Activated CD4-positive, alpha-beta T cell treated with anti-CD3 and anti-CD28 coated beads, Interleukin-2, amount 50 U/mL, for 48 hours (primary cell): ENCODE data around the gene DES.

Experiments
- DNase-seq, 2 experiments: peaks; one replicate each; pipeline ENCODE4 v3.0.0-alpha.2; 2020

DES gene

GRCh38 chr2:219459460-219460311 lies 41.5 kb downstream of the DES start:
- DNase-seq, result peak; percentile 44 to 52

DNA sequence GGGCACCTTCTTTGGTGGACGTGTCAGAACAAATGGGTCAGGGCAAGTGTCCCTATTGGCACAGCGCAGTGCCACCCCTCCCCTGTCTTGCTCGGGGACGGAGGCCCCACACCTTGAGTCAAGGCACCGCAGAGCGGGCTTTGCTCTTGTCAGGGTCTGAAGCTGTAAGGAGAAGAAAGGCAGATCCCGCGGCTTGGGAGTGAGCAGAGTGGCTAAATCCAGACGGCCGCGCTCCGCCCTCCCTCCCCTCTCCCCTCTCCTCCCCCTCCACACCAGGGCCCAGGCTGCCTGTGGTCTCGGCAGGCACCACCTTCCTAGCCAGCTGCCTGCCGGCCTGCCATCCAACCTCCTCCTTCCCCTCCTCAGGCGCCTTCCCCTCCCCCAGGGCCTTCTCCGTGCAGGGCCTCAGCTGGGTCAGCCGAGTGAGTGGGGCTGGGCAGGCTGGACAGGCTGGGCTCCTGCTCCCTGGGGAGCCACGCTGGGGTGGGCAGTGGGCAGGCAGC lies 42.3 kb downstream of the DES start:
- DNase-seq, result no peak

DNA sequence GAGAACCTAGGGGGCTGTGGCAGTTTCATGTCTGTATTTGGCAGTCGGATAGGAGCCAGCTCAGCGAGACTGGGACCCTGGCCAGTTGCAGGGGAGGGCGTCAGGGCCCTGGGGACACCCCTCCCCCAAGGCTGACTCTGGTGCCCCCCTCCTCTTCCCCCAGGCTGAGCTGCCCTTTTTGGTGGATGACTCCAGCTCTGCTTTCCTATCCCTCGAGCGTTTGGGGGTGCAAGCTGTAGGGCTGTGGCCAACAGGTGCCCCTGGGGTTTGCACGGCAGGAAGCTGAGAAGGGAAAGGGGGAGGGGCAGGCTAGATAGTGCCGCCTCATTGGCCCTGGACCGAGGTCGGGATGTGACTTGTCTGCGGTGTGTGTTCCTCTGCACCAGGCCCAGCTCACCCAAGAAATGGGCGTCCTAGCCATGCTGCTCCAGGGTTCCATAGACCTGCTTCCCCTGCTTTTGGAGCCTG lies 42.9 kb downstream of the DES start:
- no peak for DNase-seq

GRCh38 chr2:219461669-219462068 lies 43.5 kb downstream of the DES start:
- DNase-seq, result no peak

- DNase-seq, result no peak
These were observed 44.2 kb downstream of the DES start for GRCh38 chr2:219462349-219462748.

GRCh38 chr2:219464286-219465032 lies 46.3 kb downstream of the DES start:
- DNase-seq, result no peak

DNA sequence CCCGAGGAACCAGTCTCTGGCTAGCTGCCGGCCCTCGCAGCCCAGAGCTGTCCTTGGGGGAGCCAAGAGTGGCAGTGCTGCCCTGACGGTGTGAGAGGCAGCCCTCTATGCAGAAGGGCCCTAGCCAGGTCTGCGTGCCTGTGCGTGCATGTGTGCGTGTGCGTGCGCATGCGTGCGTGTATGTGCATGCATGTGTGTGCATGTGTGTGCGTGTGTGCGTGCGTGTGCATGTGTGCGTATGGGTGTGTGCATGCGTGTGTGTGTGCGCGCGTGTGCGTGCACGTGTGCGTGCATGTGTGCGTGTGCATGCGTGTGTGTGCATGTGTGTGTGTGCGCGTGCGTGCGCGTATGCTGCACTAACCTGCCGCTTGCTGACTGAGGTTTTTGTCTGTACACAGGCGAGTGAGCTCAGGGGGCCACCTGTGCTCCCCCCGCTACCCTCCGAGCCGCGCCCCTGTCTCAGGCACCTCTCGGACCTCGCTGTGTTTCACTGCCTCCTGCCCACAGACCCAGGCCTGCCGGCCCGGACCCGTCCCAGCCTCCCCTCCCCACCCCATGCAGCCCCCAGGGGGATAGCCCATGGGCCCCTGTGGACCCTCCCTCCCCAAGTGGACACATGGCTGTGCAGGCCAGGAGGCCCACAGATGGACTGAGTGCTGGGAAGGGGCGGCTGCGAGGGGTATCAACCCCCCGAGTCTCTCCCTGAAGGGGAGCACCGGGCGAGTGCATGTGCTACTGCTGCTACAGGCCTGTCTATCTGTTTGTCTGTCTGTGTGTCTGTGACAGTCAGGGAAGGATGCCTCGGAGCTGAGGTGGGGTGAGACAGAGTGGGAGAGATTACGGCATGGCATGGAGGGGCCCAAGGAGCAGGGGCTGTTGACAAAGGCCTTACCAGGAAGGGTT lies 47.7 kb downstream of the DES start:
- DNase-seq, result no peak

DNA sequence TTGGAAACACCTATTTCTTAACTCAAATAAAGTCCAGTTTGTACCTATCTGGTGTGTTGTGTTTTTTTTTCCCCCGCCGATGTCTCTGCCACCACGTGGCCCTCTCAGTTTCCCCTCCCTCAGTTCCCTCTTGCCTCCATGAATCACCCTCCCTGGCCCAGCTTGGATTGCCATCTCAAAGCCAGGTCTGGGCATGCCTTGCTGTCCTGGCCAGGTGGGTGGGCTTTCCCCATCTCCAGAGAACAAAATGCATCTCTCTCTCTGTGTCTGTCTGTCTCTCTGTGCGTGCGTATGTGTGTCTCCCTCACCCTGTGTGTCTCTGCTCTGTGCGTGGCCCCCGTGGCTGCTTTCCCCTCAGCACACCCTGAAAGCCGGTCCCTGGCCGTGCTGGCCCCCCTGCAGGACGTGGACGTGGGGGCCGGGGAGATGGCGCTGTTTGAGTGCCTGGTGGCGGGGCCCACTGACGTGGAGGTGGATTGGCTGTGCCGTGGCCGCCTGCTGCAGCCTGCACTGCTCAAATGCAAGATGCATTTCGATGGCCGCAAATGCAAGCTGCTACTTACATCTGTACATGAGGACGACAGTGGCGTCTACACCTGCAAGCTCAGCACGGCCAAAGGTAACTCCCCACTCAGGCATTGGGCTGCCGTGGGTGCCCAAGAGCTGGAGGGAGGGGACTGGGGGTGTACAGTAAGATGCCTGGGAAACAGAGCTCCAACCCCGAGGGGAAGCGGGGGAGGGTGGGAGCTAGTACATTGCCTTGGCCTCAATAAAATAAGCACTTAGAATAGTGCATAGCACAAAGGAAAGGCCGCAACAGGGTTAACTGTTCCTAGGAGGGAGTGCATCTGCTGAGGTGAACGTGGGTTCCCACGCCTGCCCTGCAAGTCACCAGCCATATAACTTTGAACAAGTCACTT lies 48.9 kb downstream of the DES start:
- no peak for DNase-seq

- DNase-seq, result no peak
These were observed 49.5 kb downstream of the DES start for GRCh38 chr2:219467736-219468075.

DNA sequence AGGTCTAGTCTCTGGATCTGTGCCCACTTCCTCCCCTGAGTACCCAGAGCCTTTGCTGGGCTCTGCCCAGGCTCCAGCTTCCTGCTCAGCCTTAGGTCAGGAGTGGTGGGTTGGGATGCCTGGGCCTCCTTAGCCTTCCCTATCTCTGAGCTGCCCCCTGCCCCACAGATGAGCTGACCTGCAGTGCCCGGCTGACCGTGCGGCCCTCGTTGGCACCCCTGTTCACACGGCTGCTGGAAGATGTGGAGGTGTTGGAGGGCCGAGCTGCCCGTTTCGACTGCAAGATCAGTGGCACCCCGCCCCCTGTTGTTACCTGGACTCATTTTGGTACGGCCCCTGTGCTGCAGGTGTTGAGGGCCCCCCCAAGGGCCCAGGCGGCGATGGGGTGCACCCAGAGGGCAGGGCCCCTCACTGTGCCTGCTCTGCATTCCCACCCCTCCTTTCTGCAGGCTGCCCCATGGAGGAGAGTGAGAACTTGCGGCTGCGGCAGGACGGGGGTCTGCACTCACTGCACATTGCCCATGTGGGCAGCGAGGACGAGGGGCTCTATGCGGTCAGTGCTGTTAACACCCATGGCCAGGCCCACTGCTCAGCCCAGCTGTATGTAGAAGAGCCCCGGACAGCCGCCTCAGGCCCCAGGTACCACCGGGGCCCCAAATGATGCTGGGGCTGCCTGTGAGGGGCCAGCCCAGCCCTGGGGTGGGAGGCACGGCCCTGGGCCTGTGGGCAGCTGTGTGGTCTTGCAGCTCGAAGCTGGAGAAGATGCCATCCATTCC lies 50.4 kb downstream of the DES start:
- DNase-seq, result no peak

DNA sequence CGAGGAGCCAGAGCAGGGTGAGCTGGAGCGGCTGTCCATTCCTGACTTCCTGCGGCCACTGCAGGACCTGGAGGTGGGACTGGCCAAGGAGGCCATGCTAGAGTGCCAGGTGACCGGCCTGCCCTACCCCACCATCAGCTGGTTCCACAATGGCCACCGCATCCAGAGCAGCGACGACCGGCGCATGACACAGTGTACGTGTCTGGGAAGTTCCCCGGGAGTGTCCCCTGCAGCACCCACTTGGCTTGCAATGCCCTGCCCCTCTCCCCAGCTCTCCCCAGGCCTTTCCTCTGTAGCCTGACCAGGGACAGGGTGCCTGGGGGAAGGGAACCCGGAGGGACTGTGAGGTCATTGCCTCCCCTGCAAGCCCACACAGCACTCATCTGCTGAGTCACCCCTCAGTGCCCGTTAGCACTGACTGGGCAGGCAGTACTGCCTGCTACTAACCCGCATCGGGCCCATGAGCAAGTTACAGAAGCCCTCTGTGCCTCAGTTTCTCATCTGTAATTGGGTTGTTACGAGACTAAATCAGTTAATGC lies 51.1 kb downstream of the DES start:
- no peak for DNase-seq

GRCh38 chr2:219470429-219470828 lies 52.3 kb downstream of the DES start:
- no peak for DNase-seq

GRCh38 chr2:219471476-219472371 lies 53.5 kb downstream of the DES start:
- DNase-seq, result no peak

- no peak for DNase-seq
These were observed 54.5 kb downstream of the DES start for GRCh38 chr2:219472629-219473187.

DNA sequence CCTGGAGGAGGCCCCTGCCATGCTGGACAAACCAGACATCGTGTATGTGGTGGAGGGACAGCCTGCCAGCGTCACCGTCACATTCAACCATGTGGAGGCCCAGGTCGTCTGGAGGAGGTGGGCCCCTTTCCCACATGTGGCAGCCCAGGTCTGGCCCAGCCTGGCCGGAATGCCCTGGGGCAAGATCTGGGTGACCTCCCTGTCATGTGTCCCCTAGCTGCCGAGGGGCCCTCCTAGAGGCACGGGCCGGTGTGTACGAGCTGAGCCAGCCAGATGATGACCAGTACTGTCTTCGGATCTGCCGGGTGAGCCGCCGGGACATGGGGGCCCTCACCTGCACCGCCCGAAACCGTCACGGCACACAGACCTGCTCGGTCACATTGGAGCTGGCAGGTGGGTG lies 55.3 kb downstream of the DES start:
- no peak for DNase-seq

GRCh38 chr2:219474285-219475060 lies 56.3 kb downstream of the DES start:
- no peak for DNase-seq

GRCh38 chr2:219475278-219475677 lies 57.1 kb downstream of the DES start:
- DNase-seq, result no peak
